DND-41 (cell line): ENCODE results near the gene PHKG2.

ENCODE experiments used
- EZH2 ChIP-seq: IDR thresholded peaks from 3 replicates; pipeline ENCODE4 v1.6.1; 2012; ENCODE audit warnings: borderline replicate concordance, low read depth, mild to moderate bottlenecking, moderate library complexity, low read length, inconsistent platforms; ENCODE audit not compliant: severe bottlenecking
- TF ChIP-seq, protein P1 (sequence below): IDR thresholded peaks from 2 replicates; pipeline ENCODE4 v1.5.1; 2012; ENCODE audit warnings: borderline replicate concordance, low read length, moderate library complexity, mild to moderate bottlenecking; ENCODE audit not compliant: poor library complexity, severe bottlenecking; ENCODE audit errors: extremely low read depth

DNA sequence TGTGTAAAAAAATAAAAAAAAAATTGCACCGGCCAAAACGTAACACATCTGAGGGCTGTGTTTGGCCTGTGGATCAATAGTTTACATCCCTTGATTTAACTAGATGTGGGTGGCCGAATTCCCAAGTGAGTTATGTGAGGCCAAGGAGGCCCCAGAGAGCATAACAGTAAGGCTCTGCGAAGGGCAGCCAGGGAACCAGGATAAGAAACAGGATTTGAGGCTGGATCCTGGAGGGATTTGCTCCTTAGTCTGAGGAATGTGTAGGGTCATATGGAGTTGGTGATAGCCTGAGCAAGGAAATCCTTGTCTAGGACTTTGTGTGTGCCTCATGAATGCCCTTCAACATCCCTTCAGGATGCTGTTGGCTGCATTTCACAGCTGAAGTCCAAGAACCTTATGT lies 2.0 kb downstream of the PHKG2 start:
- TF ChIP-seq EZH2, result no peak
- TF ChIP-seq, protein P1, sequence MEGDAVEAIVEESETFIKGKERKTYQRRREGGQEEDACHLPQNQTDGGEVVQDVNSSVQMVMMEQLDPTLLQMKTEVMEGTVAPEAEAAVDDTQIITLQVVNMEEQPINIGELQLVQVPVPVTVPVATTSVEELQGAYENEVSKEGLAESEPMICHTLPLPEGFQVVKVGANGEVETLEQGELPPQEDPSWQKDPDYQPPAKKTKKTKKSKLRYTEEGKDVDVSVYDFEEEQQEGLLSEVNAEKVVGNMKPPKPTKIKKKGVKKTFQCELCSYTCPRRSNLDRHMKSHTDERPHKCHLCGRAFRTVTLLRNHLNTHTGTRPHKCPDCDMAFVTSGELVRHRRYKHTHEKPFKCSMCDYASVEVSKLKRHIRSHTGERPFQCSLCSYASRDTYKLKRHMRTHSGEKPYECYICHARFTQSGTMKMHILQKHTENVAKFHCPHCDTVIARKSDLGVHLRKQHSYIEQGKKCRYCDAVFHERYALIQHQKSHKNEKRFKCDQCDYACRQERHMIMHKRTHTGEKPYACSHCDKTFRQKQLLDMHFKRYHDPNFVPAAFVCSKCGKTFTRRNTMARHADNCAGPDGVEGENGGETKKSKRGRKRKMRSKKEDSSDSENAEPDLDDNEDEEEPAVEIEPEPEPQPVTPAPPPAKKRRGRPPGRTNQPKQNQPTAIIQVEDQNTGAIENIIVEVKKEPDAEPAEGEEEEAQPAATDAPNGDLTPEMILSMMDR, result no peak
